T-helper 22 cell (primary cell): ENCODE data around the gene USP32.

ENCODE experiments used
- DNase-seq: peaks from one replicate; pipeline ENCODE4 v3.0.0-alpha.2; 2020; ENCODE audit warnings: low read depth

USP32 gene

DNA sequence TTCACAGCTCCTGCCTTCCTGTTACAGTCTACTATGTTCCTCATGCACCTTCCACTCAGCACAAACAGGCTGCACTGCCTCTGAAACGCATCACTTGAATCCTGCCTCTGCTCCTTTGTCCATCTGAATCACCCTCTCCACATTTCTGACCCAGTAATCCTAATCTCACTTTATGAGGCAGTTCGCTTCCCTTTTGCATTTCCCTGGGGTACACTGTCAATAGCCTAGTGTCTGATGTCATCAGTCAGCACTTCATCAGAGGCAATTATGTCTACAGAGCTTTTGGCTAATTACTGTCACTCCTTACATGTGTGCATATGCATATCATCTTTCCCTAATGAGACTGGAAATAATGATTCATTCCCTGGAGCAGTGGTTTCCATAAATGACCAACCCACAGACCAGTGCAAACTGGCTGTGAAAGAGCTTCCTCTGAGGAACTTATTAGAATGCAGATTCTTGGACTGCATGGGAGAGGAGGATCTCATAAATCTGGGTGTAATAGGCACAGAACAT, 218.6 kb downstream of the USP32 start:
- no peak for DNase-seq

DNA sequence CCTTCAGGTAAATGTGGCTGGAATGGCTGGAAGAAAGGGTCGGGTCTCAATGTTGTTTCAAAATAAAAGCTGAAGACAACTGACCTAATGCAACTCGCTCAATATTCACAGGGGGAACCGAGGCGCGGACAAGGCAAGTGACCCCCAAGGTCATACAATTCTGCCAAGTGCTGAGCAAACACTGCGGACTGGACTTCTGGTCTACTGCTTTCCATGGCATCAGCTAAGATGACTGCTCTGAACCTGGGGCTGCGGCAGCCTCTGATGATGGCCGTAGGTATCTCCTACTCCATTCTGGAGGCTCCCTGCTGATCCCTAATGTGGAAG, 220.2 kb downstream of the USP32 start:
- DNase-seq, result no peak

DNA sequence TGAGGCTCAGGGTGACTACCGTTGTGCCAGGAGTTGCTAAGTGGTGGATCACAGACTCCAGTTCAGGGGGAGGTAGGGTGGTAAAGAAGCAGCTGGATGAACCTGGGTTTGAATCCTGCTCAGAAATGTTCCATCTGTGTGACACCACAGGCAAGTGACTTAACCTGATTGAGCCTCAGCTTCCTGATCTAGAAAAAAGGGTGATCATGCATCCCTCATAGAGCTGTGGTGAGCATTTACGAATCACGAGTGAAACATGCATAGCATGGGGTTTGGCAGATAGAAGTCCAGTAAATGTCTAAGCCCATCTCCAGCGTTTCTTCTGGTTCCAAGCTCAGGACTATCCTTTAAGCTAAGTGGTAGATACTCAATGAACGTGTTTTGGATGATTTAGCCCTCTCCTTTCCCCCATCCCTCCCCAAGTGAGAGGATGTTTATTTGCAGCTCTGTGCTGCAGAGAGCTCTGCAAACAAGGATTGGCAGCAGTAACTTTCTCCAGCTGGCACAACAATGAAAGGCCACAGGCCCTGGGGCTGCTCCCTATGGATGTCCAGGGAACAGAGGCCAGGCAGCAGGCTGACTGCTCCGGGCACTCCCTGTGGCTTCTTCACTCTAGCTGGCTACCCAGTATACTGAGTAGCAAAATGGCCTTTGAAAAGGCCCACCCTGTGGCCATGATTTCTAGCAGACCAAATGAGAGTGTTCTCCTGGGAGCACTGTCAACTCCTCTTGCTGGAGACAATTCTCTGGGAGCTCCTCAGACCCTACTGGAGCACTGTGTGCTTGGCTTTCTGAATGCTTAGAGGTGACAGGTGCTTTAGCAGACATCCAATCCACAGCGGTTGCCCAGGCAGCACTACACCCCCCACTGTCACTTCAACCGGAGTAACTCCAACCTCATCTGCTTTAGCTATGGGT, 220.8 kb downstream of the USP32 start:
- no peak for DNase-seq

DNA sequence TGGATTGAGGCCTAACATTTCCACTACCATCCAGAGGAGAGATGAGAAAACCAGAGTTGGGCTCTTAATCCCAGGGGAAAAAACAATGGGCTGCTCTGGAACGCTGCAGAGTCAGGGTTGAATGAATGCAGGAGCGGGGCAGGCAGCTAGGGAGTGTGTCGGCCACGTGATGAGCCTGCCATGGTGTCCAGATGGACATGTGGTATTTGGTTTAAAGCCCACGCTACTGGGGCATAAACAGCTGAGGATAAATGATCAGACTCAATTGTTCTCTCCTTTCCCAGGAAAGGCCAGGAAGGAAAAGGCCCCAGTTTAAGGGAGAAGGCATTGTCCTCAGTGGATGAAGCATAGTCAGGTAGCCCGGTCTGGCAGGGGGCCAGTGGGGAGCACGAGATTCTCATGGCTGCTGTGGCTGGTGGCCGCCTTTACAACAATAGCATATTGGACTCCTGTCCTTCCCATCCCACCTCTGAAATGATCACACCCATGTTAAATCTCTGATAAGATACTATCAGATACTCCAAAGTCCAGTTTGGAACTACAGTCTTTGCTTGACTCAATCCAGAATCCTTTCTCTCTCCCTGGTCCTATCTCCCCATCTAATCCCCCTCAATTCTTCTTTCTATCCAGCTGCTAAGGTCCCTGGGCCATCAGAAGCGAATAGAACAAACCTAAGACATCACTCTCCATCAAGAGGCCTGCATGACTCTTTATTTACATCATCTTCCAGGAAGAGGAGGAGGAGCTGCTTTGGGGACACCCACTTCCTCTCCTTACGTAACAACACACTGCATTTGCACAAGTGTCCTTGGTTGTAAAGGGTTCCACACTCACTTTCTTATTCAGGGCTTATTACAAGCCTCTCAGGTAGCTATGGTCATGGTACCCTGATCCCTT, 221.8 kb downstream of the USP32 start:
- DNase-seq, result no peak

DNA sequence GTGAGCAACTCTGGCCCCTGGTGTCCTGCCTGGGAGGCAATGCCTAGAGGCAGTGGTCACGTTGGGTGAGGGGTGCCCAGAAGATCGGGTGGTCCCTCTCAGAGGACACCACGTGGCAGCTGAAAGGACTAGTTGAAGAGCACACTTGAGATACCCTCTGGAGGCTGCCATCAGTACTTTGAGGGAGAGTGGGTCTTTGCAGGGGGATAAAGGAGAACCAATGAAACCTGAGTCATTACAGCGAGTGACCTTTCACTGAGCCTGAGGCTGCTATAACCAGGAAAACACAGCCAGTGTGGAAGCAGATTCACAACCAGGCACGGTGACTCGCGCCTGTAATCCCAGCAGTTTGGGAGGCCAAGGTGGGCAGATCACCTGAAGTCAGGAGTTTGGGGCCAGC, 223.3 kb downstream of the USP32 start:
- no peak for DNase-seq

DNA sequence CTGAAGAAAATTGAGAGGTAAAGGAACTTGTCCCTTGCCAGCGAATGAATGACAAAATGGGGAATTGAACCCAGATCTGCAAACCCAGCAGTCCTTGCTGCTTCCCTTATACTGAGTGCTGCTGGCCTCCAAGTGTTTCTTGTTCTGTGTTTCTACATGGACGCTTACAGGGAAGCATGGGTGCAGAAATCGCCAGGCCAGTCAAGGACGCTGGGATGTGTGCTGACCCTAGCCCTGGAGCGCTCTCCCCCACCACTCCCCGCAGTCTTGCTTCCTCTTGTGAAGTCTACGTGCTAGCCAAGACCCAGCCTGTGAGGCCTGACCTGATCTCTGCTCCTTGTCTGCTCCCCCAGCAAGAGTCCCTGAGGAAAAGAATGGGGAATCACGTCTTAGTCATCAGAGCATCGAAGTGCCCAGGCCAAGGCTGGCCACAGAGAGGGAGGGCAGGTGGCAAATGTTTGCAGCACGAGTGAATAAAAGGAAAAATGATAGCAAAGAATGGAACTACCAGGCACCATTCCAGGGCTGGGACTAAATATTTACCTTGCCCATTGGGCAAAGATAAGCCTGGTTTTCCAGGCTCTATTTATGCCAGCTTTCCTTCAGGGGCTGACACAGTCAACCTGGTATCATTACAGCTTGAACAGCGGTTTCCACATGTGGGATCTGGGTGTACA, 224.7 kb downstream of the USP32 start:
- DNase-seq, result no peak

DNA sequence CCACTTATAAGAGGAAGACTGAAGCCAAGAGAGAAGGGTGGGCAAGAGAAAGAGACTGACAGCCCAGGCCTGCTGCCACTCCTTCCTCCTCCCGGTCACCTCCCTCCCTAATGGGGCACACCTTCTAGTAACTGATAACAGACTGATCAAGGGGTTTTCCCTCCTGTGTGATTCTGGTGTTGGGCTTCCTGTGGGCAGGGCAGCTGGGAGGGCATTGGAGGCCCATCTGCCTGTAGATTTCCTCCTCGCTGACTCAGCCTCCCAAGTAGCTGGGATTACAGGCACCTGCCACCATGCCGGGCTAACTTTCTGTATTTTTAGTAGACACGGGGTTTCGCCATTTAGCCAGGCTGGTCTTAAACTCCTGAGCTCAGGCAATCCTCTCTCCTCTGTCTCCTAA, 226.0 kb downstream of the USP32 start:
- no peak for DNase-seq

DNA sequence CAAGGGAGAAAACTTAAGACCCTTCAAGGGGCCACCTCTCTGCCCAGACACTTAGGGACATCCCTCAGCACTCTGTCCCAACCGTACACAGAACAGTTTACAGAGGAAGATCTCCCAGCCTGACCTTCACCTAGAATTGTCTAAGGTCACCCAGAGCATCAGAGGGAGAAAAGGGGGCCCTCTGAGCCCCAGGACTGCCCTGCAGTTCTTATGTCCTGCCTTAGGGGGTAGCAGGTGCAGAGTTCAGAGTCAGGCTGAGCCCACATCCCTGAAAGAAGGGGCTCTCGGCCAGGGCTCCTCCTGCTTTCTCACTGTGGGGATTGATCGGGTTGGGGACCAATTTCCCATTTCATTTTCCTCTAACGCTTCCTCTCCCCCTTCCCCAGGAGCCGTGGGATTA, 226.7 kb downstream of the USP32 start:
- DNase-seq, result no peak

DNA sequence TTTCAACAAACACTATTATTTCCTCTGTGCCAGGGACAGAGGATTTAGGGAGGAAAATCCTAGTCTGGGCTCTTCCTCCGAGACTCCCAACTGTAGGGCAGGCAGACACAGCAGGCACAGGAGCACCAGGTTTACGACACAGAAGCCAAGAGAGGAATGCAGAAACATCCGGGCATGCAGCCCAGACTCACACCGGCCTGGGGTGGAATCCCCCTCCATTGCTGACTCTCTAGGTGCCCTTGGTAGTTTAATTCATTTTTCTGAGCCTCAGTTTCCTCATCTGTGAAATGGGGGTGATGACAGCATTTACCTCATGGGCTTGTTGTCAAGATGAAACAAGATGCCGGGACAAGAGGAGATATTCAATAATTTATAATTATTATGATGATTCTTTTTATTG, 227.2 kb downstream of the USP32 start:
- DNase-seq, result no peak

DNA sequence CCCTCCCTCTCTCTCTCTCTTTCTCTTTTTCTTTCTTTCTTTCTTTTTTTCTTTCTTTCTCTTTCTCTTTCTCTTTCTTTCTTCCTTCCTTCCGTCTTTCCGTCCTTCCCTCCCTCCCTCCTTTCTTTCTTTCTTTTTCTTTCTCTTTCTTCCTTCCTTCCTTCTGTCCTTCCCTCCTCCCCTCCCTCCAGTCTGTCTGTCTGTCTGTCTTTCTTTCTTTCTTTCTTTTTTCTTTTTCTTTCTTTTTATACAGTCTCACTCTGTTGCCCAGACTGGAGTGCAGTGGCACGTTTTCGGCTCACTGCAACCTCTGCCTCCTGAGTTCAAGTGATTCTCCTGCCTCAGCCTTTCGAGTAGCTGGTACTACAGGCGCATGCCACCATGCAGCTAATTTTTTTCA, 227.8 kb downstream of the USP32 start:
- no peak for DNase-seq

DNA sequence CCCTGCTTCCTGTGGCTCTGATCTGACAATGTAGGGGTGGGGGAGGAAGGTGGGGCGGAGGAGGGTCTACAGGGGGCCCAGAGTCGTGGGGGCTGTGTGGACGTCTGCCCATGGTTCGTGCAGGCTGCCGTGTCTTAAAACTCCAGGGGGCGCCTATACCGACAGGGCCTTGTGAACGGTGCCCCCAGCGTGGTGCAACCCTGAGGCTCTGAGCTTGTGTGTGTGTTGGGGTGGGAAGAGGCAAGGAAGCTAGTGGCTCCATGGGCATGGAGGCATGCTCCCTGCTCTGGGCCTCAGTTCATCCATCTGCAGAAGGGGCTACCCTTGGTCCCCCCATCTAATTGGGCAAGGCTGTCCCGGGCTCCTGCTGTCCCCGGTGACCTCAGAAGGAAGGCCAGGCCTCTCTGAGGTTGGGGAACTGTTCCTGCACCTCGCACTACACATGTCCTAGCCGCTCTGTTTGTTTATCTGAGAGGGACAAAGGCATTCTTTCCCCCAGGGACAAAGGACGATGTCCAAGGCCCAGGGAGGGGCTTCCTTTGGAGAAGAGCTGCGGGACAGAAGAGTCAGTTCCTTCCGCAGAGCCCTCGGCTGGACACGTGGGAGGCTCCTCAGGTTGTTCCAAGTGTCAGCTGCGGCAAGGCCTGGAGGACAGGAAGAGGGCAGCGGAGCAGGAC, 228.7 kb downstream of the USP32 start:
- no peak for DNase-seq

DNA sequence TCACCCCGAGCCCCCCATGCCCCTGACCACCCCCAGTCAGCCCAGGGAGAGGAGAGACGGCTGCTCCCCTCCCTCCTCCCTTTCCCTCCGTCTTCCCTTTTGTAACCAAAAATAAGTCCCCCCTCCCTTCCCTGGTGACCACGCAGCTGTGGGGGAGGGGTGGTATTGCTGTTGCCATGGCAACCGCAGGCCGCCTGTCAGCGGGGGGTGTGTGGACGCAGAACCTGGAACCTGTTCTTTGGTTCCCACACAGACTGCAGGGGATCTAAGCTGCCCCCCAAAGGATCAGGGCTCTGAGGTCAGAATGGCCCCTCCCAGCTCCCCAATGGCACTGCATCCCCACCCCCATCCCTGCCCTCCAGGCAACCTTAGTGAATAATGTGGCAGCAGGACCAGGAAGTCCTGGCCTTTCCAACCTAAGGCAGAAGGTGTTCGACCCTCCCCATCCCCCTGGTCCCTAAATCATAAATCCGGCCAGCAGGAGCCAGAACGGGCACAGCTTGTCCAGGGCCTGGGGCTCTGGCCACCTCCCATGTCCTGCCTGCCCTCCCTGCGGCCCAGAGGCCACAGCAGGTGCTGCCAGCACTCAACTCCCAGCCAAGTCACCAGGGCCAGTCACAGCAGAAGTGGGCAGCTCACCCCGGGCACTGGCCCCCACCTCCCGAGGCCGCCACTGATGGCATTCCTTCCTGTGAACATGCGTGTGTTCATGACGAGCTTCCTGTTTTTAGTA, 230.2 kb downstream of the USP32 start:
- DNase-seq, result no peak

DNA sequence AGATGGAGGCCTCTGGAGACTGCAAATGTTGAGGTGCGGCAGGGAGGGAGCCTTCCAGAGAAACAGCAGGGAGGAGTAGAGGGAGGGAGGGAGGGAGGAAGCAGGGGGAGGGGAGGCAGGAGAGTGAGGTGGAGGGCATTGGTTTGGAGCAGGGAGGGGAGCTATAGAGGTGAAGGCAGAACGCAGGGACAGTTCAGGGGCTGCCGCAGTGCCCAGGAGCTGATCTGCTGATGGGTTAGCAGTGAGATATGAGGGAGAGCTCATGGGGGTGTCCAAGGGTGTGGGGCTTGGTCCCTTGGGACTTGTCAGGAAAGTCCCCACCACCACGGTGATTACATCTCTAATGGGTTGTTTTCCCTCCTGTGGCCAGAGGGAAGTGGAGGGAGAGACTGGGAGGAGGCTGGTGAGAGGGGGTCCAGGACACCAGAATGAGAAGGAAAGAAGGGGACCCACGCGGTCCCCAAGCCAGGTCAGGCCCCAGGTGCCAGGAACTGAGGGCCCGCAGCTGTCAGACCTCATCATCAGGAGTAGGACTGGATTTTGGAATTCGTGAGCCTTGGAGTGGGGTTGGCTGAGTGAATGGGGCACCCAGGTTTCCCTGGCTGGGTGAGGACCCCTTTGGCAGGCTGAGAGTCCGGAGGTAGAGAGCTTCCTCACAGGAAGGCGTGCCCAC, 231.0 kb downstream of the USP32 start:
- DNase-seq, result no peak

DNA sequence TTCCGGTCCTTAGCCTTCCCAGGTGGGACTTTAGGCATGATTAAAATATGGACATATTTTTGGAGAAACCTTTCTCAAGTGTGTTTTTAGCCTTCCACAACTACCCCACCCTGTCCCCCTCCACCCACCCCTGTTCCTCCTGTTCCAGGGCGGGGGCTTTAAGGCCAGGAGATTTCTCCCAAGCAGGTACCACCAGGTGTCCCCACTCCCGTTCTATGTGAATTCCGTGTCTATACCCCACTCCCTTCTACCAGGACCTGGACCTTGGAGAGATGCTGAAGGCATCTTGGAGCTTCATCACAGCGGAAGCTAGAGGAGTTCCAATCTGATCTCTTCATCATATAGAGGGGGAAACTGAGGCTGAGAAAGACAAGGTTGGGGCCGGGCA, 232.5 kb downstream of the USP32 start:
- DNase-seq, result no peak

DNA sequence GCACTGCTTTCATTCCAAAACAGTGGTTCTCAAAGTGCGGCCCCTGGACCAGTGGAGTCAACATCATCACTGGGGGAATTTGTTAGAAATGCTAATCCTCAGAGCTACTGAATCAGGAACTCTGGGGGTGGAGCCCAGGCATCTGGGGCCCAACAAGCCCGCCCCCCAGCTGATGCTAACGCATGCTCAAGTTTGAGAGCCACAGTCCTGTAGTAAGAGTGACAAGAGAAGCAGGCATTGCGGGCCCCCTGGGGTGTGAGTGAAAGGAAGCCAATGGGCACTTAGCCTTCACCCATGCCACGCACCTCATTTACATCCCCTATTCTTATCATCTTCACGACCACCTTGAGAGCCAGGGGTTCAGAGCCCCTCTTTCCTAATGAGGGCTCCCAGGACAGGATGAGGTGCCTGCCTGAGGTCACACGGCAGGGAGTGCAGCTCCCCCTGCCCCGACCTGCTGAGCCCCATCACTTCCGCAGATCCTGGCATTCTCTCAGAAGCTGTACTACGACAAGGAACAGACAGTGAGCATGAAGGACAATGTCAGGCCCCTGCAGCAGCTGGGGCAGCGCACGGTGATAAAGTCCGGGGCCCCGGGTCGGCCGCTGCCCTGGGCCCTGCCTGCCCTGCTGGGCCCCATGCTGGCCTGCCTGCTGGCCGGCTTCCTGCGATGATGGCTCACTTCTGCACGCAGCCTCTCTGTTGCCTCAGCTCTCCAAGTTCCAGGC, 233.0 kb downstream of the USP32 start:
- no peak for DNase-seq

DNA sequence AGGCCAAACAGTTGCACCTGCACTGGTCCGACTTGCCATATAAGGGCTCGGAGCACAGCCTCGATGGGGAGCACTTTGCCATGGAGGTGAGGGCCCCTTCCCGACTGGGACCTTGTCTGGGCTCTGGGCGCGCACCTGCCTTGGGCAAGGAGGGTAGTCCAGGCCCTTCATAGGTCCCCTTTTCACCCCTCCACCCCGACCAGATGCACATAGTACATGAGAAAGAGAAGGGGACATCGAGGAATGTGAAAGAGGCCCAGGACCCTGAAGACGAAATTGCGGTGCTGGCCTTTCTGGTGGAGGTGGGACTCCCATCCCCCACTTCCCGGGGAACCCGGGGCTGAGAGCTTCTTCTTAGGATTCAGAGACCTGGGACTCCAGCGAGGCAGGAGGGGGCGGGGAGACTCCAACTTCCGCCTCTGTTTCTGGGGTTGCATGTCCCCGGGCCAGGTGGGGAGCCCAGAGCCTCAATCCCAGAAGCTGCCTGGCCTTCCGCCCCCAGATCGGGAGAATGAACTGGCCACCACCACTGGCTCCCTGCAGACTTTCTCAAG, 234.4 kb downstream of the USP32 start:
- no peak for DNase-seq

DNA sequence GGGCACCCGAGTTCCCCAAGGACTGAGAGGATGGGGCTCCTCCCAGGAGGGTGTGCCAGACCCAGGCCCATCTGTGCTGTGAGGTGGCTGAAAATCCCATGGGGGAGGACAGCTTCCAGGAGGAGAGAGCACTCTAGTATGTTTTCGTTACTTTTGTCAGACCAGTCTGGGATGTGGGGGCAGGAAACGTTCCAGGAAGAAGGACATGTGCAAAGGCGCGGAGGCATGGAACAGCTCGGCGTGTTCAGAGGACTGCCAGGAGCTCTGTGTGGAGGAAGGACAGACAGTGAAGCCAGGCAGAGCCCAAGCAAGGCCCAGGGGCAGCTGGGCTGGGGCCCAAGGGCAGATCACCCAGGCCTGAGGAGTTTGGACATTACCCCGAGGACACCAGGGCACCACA, 235.2 kb downstream of the USP32 start:
- DNase-seq, result no peak

DNA sequence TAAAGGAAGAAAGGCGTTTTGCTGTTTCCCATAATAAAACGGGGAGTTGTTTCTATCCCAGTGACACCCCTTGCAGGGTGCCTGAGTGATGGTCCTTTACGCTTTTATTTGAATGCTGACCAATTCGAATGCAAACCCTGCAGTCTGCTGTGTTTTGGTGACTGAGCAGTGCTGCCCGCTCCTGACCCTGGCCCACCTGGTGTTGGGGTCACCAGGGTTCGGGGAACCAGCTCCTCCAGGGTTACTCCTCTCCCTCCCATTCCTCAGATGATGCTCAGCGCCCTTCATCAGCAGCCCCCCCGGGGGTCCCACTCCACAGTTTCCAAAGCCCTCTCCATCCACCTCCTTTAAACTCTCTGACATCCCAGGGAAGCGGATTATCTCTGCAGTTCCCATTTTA, 236.1 kb downstream of the USP32 start:
- no peak for DNase-seq

DNA sequence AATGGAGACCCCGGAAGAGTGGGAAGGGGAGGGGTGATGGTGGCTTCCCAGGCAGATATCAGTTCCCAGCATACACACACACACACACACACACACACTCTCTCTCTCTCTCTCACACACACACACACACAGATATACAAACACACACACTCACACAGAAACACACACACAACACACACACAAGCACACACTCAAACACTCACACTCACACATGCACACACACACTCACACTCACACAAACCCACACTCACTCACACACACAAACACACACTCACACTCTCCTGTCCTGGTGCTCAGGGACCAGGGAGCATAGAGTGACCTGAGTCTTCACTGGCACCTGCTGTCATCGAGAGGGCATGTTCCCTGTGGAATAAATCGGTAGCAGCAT, 236.5 kb downstream of the USP32 start:
- DNase-seq, result no peak
